T follicular helper cell (primary cell): ENCODE results near the gene TMEM45B.
A peak's percentile ranks its signal among the peaks of the same experiment; 100 is the strongest.
"Not testable (repeated sequence)": the region's sequence is repeated elsewhere in the genome, so short reads cannot be mapped to it uniquely, and the experiment has no call there.

Experiments
- DNase-seq: peaks from one replicate; pipeline ENCODE4 v3.0.0-alpha.2; 2020; ENCODE audit warnings: low read depth

TMEM45B gene

GRCh38 chr11:129852125-129852740, 36.6 kb downstream of the TMEM45B start:
- no peak for DNase-seq

GRCh38 chr11:129853518-129854231, 38.0 kb downstream of the TMEM45B start:
- DNase-seq = peak; percentile 82

GRCh38 chr11:129854232-129854805, 38.7 kb downstream of the TMEM45B start:
- no peak for DNase-seq

GRCh38 chr11:129855086-129855485, 39.4 kb downstream of the TMEM45B start:
- no peak for DNase-seq

GRCh38 chr11:129856036-129856435, 40.4 kb downstream of the TMEM45B start:
- no peak for DNase-seq

- DNase-seq = no peak
Observed at GRCh38 chr11:129861702-129862522, 46.3 kb downstream of the TMEM45B start.

- DNase-seq = no peak
Observed at GRCh38 chr11:129864811-129865210, 49.2 kb downstream of the TMEM45B start.

- DNase-seq = no peak
Observed at GRCh38 chr11:129865701-129866100, 50.1 kb downstream of the TMEM45B start.

GRCh38 chr11:129866311-129866710, 50.7 kb downstream of the TMEM45B start:
- DNase-seq = no peak

GRCh38 chr11:129868626-129869025, 53.0 kb downstream of the TMEM45B start:
- not testable (repeated sequence) for DNase-seq

- no peak for DNase-seq
Observed at GRCh38 chr11:129871914-129872313, 56.3 kb downstream of the TMEM45B start.

- no peak for DNase-seq
Observed at GRCh38 chr11:129880311-129880710, 64.7 kb downstream of the TMEM45B start.

GRCh38 chr11:129881570-129882170, 66.0 kb downstream of the TMEM45B start:
- peak; percentile 25 for DNase-seq

GRCh38 chr11:129884581-129884980, 68.9 kb downstream of the TMEM45B start:
- no peak for DNase-seq

- no peak for DNase-seq
Observed at GRCh38 chr11:129885381-129885780, 69.7 kb downstream of the TMEM45B start.

GRCh38 chr11:129888451-129888850, 72.8 kb downstream of the TMEM45B start:
- no peak for DNase-seq

GRCh38 chr11:129894278-129895125, 78.9 kb downstream of the TMEM45B start:
- no peak for DNase-seq

GRCh38 chr11:129895126-129896041, 79.7 kb downstream of the TMEM45B start, which contains the start of gene NFRKB:
NFRKB (minus strand) TSS chr11:129895578; CDS start chr11:129892849, 2,729 bp downstream.
- peak; percentile 82 for DNase-seq

- no peak for DNase-seq
Observed at GRCh38 chr11:129896062-129896461, 80.4 kb downstream of the TMEM45B start.

- DNase-seq = no peak
Observed at GRCh38 chr11:129905402-129905801, 89.8 kb downstream of the TMEM45B start.
